HepG2 (cell line): Measurements from ENCODE around the gene MEX3D. TPM values are rescaled to one million over a fixed set of nuclear protein-coding genes. Genes with fewer than 3 reads are reported as not detected.

Source experiments
- FOSL1 ChIP-seq: sonication (generic); formaldehyde crosslinking; IDR thresholded peaks from 2 replicates; pipeline ENCODE4 v1.9.0; 2021; ENCODE audit warnings: missing genetic modification reagents, borderline replicate concordance
- HIC2 ChIP-seq: sonication (generic); formaldehyde crosslinking; IDR thresholded peaks from 2 replicates; pipeline ENCODE4 v1.9.0; 2022; ENCODE audit warnings: low read depth, missing genetic modification reagents
- HMG20B ChIP-seq: conservative IDR thresholded peaks from 2 replicates; pipeline ENCODE4 v1.6.1; 2016; ENCODE audit warnings: missing genetic modification reagents, missing compliant biosample characterization
- HMGXB4 ChIP-seq, 2 experiments: sonication (generic) in 1 of 2; formaldehyde crosslinking in 1 of 2; IDR thresholded peaks; 2 replicates each; pipeline versions ENCODE4 v1.4.0 to v1.6.1; 2018 to 2020; ENCODE audit warnings: missing genetic modification reagents in 2 of 2, borderline replicate concordance in 1 of 2, low read depth in 1 of 2, mild to moderate bottlenecking in 1 of 2, missing biosample characterization in 1 of 2
- HOXA3 ChIP-seq: sonication (generic); formaldehyde crosslinking; IDR thresholded peaks from 2 replicates; pipeline ENCODE4 v1.5.0; 2020; ENCODE audit warnings: missing genetic modification reagents
- MAX ChIP-seq: IDR thresholded peaks from 2 replicates; pipeline ENCODE4 v1.6.1; 2012; ENCODE audit warnings: inconsistent platforms
- MAZ ChIP-seq, 2 experiments: sonication (generic) in 1 of 2; formaldehyde crosslinking in 1 of 2; IDR thresholded peaks; 2 replicates each; pipeline versions ENCODE4 v1.5.0 to v1.6.1; 2012 to 2020; ENCODE audit warnings: low read depth in 2 of 2, mild to moderate bottlenecking in 2 of 2, borderline replicate concordance in 1 of 2, improper control_type of control experiment in 1 of 2, low read length in 1 of 2, missing genetic modification reagents in 1 of 2, moderate library complexity in 1 of 2
- MXD4 ChIP-seq: IDR thresholded peaks from 2 replicates; pipeline ENCODE4 v1.6.1; 2016; ENCODE audit warnings: mild to moderate bottlenecking, missing biosample characterization, missing genetic modification reagents
- NFE2L2 ChIP-seq: fragments of 150-350 bp; IDR thresholded peaks from 2 replicates; pipeline ENCODE4 v1.6.1; 2014; ENCODE audit warnings: low read length
- NR2C2 ChIP-seq: sonication (generic); formaldehyde crosslinking; IDR thresholded peaks from 2 replicates; pipeline ENCODE4 v1.4.0; 2020; ENCODE audit warnings: missing genetic modification reagents, mild to moderate bottlenecking, moderate library complexity, borderline replicate concordance
- PATZ1 ChIP-seq: sonication (generic); formaldehyde crosslinking; IDR thresholded peaks from 2 replicates; pipeline ENCODE4 v1.4.0; 2020; ENCODE audit warnings: missing genetic modification reagents
- POLR2A ChIP-seq, 2 experiments: IDR thresholded peaks; 2 replicates each; pipeline ENCODE4 v1.6.1; 2011; ENCODE audit warnings: low read depth in 2 of 2, low read length in 2 of 2, mild to moderate bottlenecking in 1 of 2, moderate library complexity in 1 of 2; ENCODE audit not compliant: insufficient read depth in 1 of 2
- POLR2AphosphoS5 ChIP-seq: IDR thresholded peaks from 2 replicates; pipeline ENCODE4 v1.6.1; 2012; ENCODE audit warnings: low read depth, low read length
- RBFOX2 ChIP-seq: fragments of 200-400 bp; formaldehyde crosslinking; IDR thresholded peaks from 2 replicates; pipeline ENCODE4 v1.6.1; 2017; ENCODE audit warnings: low read depth, mild to moderate bottlenecking, low read length
- SAP130 ChIP-seq: IDR thresholded peaks from 2 replicates; pipeline ENCODE4 v1.6.1; 2016; ENCODE audit warnings: low read depth
- SSRP1 ChIP-seq: IDR thresholded peaks from 2 replicates; pipeline ENCODE4 v1.6.1; 2016; ENCODE audit warnings: control low read depth
- ZMYM3 ChIP-seq: sonication (generic); formaldehyde crosslinking; IDR thresholded peaks from 2 replicates; pipeline ENCODE4 v1.5.1; 2020; ENCODE audit warnings: mild to moderate bottlenecking, missing genetic modification reagents
- ZNF275 ChIP-seq: sonication (generic); formaldehyde crosslinking; IDR thresholded peaks from 2 replicates; pipeline ENCODE4 v1.8.0; 2022; ENCODE audit warnings: missing genetic modification reagents, mild to moderate bottlenecking, inconsistent platforms, borderline replicate concordance
- ZNF44 ChIP-seq: sonication (generic); formaldehyde crosslinking; IDR thresholded peaks from 2 replicates; pipeline ENCODE4 v1.5.1; 2020; ENCODE audit warnings: mild to moderate bottlenecking, missing genetic modification reagents
- ZNF616 ChIP-seq: sonication (generic); formaldehyde crosslinking; IDR thresholded peaks from 2 replicates; pipeline ENCODE4 v1.5.0; 2020; ENCODE audit warnings: low read depth, mild to moderate bottlenecking, missing genetic modification reagents
- ZNF761 ChIP-seq: sonication (generic); formaldehyde crosslinking; conservative IDR thresholded peaks from 2 replicates; pipeline ENCODE4 v1.4.0; 2020; ENCODE audit warnings: mild to moderate bottlenecking, missing genetic modification reagents
- ZSCAN21 ChIP-seq: sonication (generic); formaldehyde crosslinking; IDR thresholded peaks from 2 replicates; pipeline ENCODE4 v1.8.0; 2022; ENCODE audit warnings: mild to moderate bottlenecking, missing genetic modification reagents, moderate library complexity, borderline replicate concordance
- polyA plus RNA-seq, 8 experiments: library from polyadenylated mRNA; depleted of rRNA in 3 of 8; stranded (reverse) in 7 of 8; unstranded in 1 of 8; fragments of >200 nt; fragmentation: Illumina TruSeq in 4 of 8; extraction: Trizol in 4 of 8; gene quantifications; 2 replicates each; pipeline versions ENCODE4 v1.2.1 to v1.2.3, GENCODE V29; 2011 to 2016; ENCODE audit warnings: low read depth in 4 of 8, missing spikeins in 1 of 8, mixed read lengths in 1 of 8; ENCODE audit not compliant: insufficient read depth in 1 of 8
- total RNA-seq, 5 experiments: library from RNA; depleted of rRNA; stranded (reverse); fragments of >200 nt; fragmentation: Illumina TruSeq; extraction: Trizol; gene quantifications; 2 replicates each; pipeline ENCODE4 v1.2.3, GENCODE V29; 2016; ENCODE audit warnings: low read depth in 1 of 5

The MEX3D gene
- total and polyA plus RNA-seq, 2 of the 13 experiments (the other 11 are each of a cell fraction or from before 2014, with no cell fraction given) = 3.6 to 17.1 TPM

GRCh38 chr19:1512671-1513498, 55.2 kb downstream of the MEX3D start, which contains the start of gene ADAMTSL5 (continued):
- no peak for TF ChIP-seq ZNF616 (CRISPR knock-in tag)
- 0 out of 4 replicates have a peak, but pooled peaks of 1 of the 2 experiments have one; percentile 34 for TF ChIP-seq POLR2A (IDR thresholded peaks at IDR 0.05; ENCODE audit: insufficient read depth in 1 of 2, low read depth in 2 of 2, low read length in 2 of 2)
- no peak for TF ChIP-seq MAZ (IDR thresholded peaks at IDR 0.05; ENCODE audit: borderline replicate concordance, low read depth, low read length)
- TF ChIP-seq MAZ (CRISPR knock-in tag; IDR thresholded peaks at IDR 0.05; ENCODE audit: low read depth) = peak; percentile 84
- TF ChIP-seq NFE2L2 = no peak
- 0 out of 2 replicates have a peak, but pooled peaks have one; percentile 40 for TF ChIP-seq ZNF761 (CRISPR knock-in tag)
- TF ChIP-seq MXD4 (CRISPR knock-in tag) = no peak
- peak; percentile 52; the same call in 1 of the 2 replicates for TF ChIP-seq HOXA3 (CRISPR knock-in tag)
- 0 out of 2 replicates have a peak, but pooled peaks have one; percentile 23 for TF ChIP-seq NR2C2 (CRISPR knock-in tag)
- peak; percentile 71 for TF ChIP-seq PATZ1
- no peak for TF ChIP-seq HIC2
- TF ChIP-seq SAP130 (CRISPR knock-in tag) = peak; percentile 72; the same call in 1 of the 2 replicates
- 0 out of 2 replicates have a peak, but pooled peaks have one; percentile 35 for TF ChIP-seq ZSCAN21 (CRISPR knock-in tag)
- peak; percentile 57 for TF ChIP-seq RBFOX2
- TF ChIP-seq HMG20B = no peak
- 0 out of 2 replicates have a peak, but pooled peaks have one; percentile 57 for TF ChIP-seq SSRP1
- TF ChIP-seq ZNF275 (CRISPR knock-in tag) = no peak
- no peak for TF ChIP-seq POLR2AphosphoS5
- peak; percentile 99 for TF ChIP-seq ZMYM3 (CRISPR knock-in tag)
- peak; percentile 68 for TF ChIP-seq MAX
- peak in 1 of 2 experiments; percentile 54; a peak in 1 of 4 replicates for TF ChIP-seq HMGXB4 (CRISPR knock-in tag; IDR thresholded peaks at IDR 0.05; ENCODE audit: borderline replicate concordance in 1 of 2, low read depth in 1 of 2)
- TF ChIP-seq FOSL1 (CRISPR knock-in tag) = no peak
- no peak for TF ChIP-seq ZNF44 (CRISPR knock-in tag)
